Measurements from ENCODE around the gene PKD2.

The PKD2 gene

GRCh38 chr4:88028946-88029345 lies 21.5 kb downstream of the PKD2 start:
- no peak for DNase-seq

- no peak for DNase-seq
Observed at GRCh38 chr4:88029556-88029955, 22.1 kb downstream of the PKD2 start.

GRCh38 chr4:88030565-88031310 lies 23.3 kb downstream of the PKD2 start:
- no peak for DNase-seq

GRCh38 chr4:88033309-88033708 lies 25.9 kb downstream of the PKD2 start:
- peak; percentile 60 for DNase-seq

- DNase-seq = no peak
Observed at GRCh38 chr4:88035292-88035691, 27.9 kb downstream of the PKD2 start.

GRCh38 chr4:88037447-88037846 lies 30.0 kb downstream of the PKD2 start:
- no peak for DNase-seq

GRCh38 chr4:88037936-88038335 lies 30.5 kb downstream of the PKD2 start:
- no peak for DNase-seq

GRCh38 chr4:88040707-88041106 lies 33.3 kb downstream of the PKD2 start:
- DNase-seq = no peak

GRCh38 chr4:88041626-88042025 lies 34.2 kb downstream of the PKD2 start:
- no peak for DNase-seq

- DNase-seq = no peak
Observed at GRCh38 chr4:88043001-88043400, 35.6 kb downstream of the PKD2 start.

- DNase-seq = no peak
Observed at GRCh38 chr4:88043586-88044340, 36.3 kb downstream of the PKD2 start.

- DNase-seq = no peak
Observed at GRCh38 chr4:88045021-88045420, 37.6 kb downstream of the PKD2 start.

- DNase-seq = no peak
Observed at GRCh38 chr4:88054229-88054628, 46.8 kb downstream of the PKD2 start.

GRCh38 chr4:88054901-88055300 lies 47.5 kb downstream of the PKD2 start:
- peak; percentile 3 for DNase-seq

GRCh38 chr4:88058295-88058694 lies 50.9 kb downstream of the PKD2 start:
- no peak for DNase-seq

GRCh38 chr4:88059766-88060165 lies 52.3 kb downstream of the PKD2 start:
- no peak for DNase-seq

- DNase-seq = no peak
Observed at GRCh38 chr4:88060431-88060830, 53.0 kb downstream of the PKD2 start.

GRCh38 chr4:88062311-88062710 lies 54.9 kb downstream of the PKD2 start:
- DNase-seq = no peak

GRCh38 chr4:88062843-88063242 lies 55.4 kb downstream of the PKD2 start:
- DNase-seq = no peak

GRCh38 chr4:88063634-88064296 lies 56.3 kb downstream of the PKD2 start:
- no peak for DNase-seq

- no peak for DNase-seq
Observed at GRCh38 chr4:88064410-88064809, 57.0 kb downstream of the PKD2 start.

- no peak for DNase-seq
Observed at GRCh38 chr4:88070031-88070430, 62.6 kb downstream of the PKD2 start.

- no peak for DNase-seq
Observed at GRCh38 chr4:88075336-88075735, 67.9 kb downstream of the PKD2 start.
